Measurements from ENCODE around the gene RPS26.
"Not testable (repeated sequence)": the region's sequence is repeated elsewhere in the genome, so short reads cannot be mapped to it uniquely, and the experiment has no call there.

RPS26 gene

DNA sequence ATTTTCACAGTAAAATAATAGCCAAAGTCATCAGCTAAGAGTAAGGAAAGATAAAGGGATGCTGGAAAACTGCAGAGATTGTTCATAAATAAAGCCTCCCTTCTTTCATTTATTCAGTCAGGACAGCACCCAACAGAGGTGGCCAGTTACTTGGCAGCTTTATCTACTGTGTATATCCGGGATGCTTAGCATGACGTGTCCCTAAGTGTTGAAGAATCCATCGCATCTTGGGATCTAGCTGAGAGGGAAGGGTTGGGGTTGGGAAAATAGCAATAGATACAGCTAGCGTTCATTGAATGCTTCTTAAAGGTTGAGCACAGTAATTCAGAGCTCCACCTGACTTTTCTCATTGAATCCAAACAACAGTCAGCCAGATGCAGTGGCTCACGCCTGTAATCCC, 32.7 kb downstream of the RPS26 start:
- in situ Hi-C loops (cut with MboI; ENCODE audit: low sequenced_read_pairs), result no loop called here

DNA sequence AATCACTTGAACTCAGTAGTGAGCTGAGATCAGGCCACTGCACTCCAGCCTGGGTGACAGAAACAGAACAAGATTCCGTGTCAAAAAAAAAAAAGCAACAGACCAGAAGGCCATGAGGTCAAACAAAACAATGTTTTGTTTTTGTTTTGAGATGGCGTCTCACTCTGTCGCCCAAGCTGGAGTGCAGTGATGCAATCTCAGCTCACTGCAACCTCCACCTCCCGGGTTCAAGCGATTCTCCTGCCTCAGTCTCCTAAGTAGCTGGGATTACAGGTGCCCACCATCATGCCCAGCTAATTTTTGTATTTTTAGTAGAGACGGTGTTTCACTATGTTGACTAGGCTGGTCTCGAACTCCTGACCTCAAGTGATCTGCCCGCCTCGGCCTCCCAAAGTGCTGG, 36.2 kb downstream of the RPS26 start:
- in situ Hi-C loops (cut with MboI; ENCODE audit: low sequenced_read_pairs), result not testable (repeated sequence)

GRCh38 chr12:56078427-56078826, 36.7 kb downstream of the RPS26 start:
- in situ Hi-C loops (cut with MboI; ENCODE audit: low sequenced_read_pairs), result no loop called here

DNA sequence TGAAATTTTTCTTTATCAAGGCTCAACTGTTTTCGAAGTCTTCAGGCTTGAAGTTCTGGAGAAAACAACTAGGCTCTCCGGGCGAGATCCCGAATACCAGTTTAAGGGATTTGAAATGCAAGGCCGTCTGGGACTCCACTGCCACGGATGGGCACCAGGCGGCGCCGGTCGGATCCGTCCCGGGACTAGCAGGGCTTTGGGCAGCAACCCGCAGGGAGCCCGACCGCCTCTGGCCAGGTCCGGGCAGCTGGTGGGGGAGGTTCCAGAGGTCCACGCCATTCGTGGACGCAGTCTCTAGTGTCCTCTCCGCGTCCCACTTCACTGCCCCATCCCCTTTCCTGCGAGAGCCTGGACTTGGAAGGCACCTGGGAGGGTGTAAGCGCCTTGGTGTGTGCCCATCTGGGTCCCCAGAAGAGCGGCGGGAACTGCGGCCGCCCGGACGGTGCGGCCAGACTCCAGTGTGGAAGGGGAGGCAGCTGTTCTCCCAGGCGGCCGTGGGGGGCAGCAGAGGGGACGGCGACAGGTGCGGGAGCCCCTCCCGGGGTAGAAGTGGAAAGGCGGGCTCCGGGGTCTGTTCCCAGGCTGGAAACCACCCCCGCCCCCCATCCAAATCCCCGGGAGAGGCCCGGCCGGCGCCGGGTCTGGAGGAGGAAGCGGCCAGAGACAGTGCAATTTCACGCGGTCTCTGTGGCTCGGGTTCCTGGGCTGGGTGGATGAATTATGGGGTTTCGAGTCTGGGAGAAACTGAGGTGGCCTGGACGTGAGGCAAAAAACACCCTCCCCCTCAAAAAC, 37.4 kb downstream of the RPS26 start:
- in situ Hi-C loops (cut with MboI; ENCODE audit: low sequenced_read_pairs), result no loop called here

DNA sequence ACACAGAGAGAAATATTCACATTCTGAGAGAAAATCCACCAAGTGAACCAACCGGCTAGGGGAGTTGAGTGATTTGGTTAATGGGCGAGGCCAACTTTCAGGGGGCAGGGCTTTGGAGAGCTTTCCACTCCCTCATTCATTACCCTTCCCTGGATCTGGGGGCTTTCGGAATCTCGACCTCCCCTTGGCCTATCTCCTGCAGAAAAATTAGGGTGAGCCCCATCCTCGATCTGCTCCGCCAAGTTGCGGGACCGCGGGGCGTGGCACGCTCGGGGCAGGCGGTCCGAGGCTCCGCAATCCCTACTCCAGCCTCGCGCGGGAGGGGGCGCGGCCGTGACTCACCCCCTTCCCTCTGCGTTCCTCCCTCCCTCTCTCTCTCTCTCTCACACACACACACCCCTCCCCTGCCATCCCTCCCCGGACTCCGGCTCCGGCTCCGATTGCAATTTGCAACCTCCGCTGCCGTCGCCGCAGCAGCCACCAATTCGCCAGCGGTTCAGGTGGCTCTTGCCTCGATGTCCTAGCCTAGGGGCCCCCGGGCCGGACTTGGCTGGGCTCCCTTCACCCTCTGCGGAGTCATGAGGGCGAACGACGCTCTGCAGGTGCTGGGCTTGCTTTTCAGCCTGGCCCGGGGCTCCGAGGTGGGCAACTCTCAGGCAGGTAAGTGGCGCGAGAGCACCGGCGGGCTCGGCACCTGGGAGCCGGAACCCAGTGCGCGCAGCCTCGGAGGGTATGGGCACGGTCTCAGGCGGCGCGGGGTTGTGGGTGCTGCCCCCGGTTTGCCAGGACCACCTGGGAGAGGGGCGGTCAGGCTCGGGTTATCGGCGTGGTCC, 38.2 kb downstream of the RPS26 start, which contains the start of gene ERBB3:
ERBB3 (plus strand) TSS at position 443 of the 833 bp plus-strand sequence; CDS start at position 579, 136 bp downstream.
- in situ Hi-C loops (cut with MboI; ENCODE audit: low sequenced_read_pairs), result no loop called here

DNA sequence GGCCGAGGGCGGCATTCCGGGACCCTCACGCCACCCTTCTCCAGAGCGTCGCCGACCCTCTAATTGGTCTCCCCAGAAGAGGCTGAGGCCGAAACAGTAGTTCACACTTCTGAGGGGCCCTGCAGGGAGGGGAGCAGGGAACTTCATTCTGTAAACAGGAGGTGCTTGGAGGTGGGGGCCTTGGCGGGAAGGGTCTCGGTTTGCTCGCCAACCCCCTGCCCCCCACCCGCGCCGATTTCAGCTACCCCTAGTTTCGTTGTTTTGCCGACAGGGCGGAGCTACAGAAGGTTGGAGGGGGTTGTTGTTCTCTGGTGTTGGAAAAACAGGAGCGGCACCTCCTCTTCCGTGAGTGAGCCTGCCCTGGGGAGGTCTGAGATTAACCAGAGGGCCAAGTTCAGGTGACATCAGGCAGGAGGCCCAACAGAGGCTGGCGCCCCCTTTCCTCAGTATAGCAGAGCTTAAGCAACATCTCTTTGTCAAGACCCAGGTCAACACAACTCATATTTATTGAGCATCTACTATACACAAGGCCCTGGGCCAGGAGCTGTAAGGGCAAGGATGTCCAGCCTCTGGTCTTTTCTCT, 38.9 kb downstream of the RPS26 start:
- in situ Hi-C loops (cut with MboI; ENCODE audit: low sequenced_read_pairs), result no loop called here

- in situ Hi-C loops (cut with MboI; ENCODE audit: low sequenced_read_pairs), result no loop called here
Measured at GRCh38 chr12:56081393-56082347, 40.0 kb downstream of the RPS26 start.

DNA sequence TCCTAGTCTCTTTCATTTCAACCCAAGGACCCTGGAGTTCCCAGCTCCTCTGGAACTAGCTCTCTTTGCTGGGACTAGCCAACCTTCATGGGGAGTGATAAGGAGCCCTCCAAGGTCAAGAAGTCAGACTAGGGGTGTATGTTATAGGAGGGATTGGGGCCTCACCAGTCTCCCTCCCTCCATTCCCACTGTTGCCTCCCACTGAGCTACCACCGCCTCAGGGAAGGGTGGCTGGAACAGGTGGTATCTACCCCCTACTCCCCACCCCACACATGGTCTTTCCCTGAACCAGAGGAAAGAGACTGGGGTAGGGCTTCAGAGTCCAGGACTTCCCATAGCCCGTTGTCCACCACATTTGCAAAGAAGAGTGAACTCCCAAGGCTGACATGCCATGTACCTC, 40.7 kb downstream of the RPS26 start:
- in situ Hi-C loops (cut with MboI; ENCODE audit: low sequenced_read_pairs), result no loop called here

- in situ Hi-C loops (cut with MboI; ENCODE audit: low sequenced_read_pairs), result no loop called here
Measured at GRCh38 chr12:56082967-56083366, 41.2 kb downstream of the RPS26 start.

- in situ Hi-C loops (cut with MboI; ENCODE audit: low sequenced_read_pairs), result no loop called here
Measured at GRCh38 chr12:56084958-56085543, 43.3 kb downstream of the RPS26 start.

DNA sequence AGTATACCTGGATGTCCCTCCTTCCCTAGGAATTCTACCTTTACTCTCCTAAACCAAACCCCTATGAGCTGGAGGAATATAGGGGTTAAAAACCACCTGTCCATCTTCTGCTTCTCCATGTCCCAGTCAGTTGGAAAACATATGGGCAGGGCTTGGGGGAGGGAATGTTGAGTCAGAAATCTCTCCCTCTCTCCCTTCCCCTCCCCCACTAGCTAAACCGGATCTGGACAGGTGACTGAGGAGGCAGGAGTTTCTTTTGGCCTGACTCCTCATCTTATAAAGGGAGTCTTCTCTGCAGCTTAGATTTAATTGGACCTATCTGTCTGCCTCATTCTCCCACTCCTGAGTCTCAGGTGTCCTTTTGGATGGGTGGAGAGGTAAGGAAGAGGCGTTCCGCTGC, 44.4 kb downstream of the RPS26 start:
- in situ Hi-C loops (cut with MboI; ENCODE audit: low sequenced_read_pairs), result no loop called here

DNA sequence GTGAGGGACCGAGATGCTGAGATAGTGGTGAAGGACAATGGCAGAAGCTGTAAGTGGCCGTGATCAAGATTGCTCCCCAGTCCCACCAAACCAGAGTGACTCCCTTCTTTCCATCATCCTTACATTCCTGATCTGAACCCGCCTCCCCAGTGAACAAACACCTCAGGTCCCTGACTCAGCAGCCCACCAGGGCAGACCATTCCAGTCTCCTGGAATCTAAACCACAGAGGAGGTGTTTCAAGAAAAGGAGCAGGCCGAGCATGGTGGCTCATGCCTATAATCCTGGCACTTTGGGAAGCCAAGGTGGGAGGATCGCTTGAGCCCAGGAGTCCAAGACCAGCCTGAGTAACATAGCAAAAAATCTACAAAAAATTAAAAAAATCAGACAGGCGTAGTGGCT, 44.9 kb downstream of the RPS26 start:
- in situ Hi-C loops (cut with MboI; ENCODE audit: low sequenced_read_pairs), result no loop called here

DNA sequence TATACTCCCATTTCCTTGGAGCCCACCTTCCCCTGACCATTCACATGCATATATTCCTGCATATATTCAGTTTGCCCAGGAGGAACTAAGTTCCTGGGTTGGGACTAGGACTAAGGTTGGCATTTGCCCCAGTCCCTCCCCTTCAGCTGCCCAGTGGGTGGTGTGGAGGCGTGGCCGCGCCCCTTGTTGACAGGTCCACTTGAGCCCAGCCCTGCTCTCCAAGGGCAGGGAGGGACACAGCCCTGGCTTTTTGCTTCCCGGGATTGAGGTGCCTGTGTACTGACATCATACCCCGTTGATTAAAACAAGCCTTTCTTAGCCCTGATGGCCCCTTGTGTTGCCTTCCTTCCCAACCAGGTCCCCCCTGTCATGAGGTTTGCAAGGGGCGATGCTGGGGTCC, 45.5 kb downstream of the RPS26 start:
- in situ Hi-C loops (cut with MboI; ENCODE audit: low sequenced_read_pairs), result no loop called here
